Left lung (tissue), 10 donors: ENCODE data around the gene SGO1. TPM values are rescaled to one million over a fixed set of nuclear protein-coding genes. Genes with fewer than 3 reads are reported as not detected.

Source experiments
- ATAC-seq: fragments of 200-7000 bp; cut with Tn5 transposase; one replicate; pipeline ENCODE4 v1.9.1; 2020; ENCODE audit warnings: moderate library complexity
- DNase-seq, 4 donors: peaks; one replicate each; pipeline ENCODE4 v3.0.0-alpha.2; 2013 to 2020
- H3K27ac ChIP-seq, 2 donors: fragments of 200-600 bp; sonication (generic) in 1 of 2; one replicate each; pipeline versions ENCODE4 v1.5.0 to v1.8.0; 2020 to 2021
- H3K27me3 ChIP-seq, 2 donors: fragments of 200-600 bp; sonication (generic) in 1 of 2; one replicate each; pipeline versions ENCODE4 v1.5.0 to v1.8.0; 2020 to 2021
- H3K36me3 ChIP-seq, 2 donors: fragments of 200-600 bp; sonication (generic) in 1 of 2; one replicate each; pipeline versions ENCODE4 v1.5.0 to v1.8.0; 2020 to 2021
- H3K4me1 ChIP-seq, 2 donors: fragments of 200-600 bp; one replicate each; pipeline ENCODE4 v1.8.0; 2021
- H3K4me3 ChIP-seq, 2 donors: fragments of 200-600 bp; sonication (generic) in 1 of 2; one replicate each; pipeline versions ENCODE4 v1.5.0 to v1.8.0; 2020 to 2021; ENCODE audit warnings: mild to moderate bottlenecking in 1 of 2
- H3K9me3 ChIP-seq, 2 donors: fragments of 200-600 bp; sonication (generic) in 1 of 2; one replicate each; pipeline versions ENCODE4 v1.5.0 to v1.8.0; 2020 to 2021
- intact Hi-C, 2 donors: fragments of 100-400 bp; cut with DNase I; formaldehyde crosslinking; loops; one replicate each; pipeline versions ENCODE4 v1.11.2 to v1.14.2; 2022
- polyA plus RNA-seq, 6 donors: library from polyadenylated mRNA; unstranded; fragments of 120-200 nt; gene quantifications; one replicate each; pipeline ENCODE4 v1.2.1, GENCODE V29; 2013; ENCODE audit not compliant: insufficient read length in 6 of 6
- total RNA-seq, 2 donors: library from RNA; stranded (reverse); fragmentation: NEBNext Ultra II Directional; extraction: Animal tissue kit (Norgen Biotek cat#: 25700); gene quantifications; one replicate each; pipeline ENCODE4 v1.2.1, GENCODE V29; 2021
- TF ChIP-seq, protein P1 (sequence below), 2 donors: fragments of 200-600 bp; sonication (generic) in 1 of 2; IDR thresholded peaks; one replicate each; pipeline versions ENCODE4 v1.5.0 to v1.8.0; 2021; ENCODE audit warnings: antibody characterized with exemption in 2 of 2
- donor health status: DM: no; HTN: yes; CAD: no.
- donor health status: DM: no; HTN: no; CAD: no.

The SGO1 gene
- total and polyA plus RNA-seq, 8 donors = 2.7 to 16.0 (median 8.4) TPM

DNA sequence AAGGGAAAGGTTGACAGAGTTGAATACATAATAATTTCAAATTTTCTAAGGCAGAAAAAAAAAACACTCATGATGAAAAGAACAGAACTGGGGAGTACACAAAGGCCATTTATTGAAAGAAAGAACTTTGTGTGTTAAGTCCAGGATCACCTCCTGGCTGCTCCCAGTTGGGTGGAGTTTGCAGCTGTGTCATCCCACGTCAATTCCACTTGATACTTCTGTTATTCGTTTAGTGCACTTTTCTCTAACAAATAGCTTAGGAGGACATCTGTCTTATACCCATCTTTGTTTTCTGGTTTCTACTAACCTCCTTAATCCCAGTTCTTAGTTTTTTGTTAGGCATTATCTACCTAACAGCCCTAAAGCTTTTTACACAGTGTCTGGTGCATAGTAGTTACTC, 44.7 kb downstream of the SGO1 start:
- no peak overlapping the region for H3K4me3 ChIP-seq
- H3K27me3 ChIP-seq = no peaks in the 10 kb centered on the region
- no peak for ATAC-seq
- TF ChIP-seq, protein P1, sequence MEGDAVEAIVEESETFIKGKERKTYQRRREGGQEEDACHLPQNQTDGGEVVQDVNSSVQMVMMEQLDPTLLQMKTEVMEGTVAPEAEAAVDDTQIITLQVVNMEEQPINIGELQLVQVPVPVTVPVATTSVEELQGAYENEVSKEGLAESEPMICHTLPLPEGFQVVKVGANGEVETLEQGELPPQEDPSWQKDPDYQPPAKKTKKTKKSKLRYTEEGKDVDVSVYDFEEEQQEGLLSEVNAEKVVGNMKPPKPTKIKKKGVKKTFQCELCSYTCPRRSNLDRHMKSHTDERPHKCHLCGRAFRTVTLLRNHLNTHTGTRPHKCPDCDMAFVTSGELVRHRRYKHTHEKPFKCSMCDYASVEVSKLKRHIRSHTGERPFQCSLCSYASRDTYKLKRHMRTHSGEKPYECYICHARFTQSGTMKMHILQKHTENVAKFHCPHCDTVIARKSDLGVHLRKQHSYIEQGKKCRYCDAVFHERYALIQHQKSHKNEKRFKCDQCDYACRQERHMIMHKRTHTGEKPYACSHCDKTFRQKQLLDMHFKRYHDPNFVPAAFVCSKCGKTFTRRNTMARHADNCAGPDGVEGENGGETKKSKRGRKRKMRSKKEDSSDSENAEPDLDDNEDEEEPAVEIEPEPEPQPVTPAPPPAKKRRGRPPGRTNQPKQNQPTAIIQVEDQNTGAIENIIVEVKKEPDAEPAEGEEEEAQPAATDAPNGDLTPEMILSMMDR (IDR thresholded peaks at IDR 0.05) = no peak
- no peaks in the 10 kb centered on the region for H3K4me1 ChIP-seq
- no peak overlapping the region for H3K27ac ChIP-seq
- H3K9me3 ChIP-seq = no peaks in the 10 kb centered on the region
- H3K36me3 ChIP-seq = peaks cover 0 to 40% of the 10 kb centered on the region in 2 donors
- no peak for DNase-seq
- intact Hi-C loops = no loop called here

DNA sequence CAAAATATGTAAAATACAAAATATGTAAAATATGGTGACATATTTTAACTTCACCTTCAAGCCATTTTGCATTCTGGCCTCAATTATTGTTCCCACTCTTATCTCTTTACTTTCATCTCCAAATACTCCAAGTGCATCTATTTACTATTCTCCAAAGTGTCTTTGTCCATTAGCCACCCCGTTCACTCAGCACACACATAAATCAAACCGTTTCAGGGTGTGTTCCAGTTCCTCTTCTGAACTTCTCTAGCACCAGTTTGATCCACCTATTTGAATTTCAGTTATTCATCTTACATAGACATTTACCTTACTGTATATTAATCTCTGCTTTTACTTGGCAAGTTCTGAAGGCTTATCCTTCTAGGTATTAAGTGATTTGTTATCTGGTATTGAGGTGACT, 45.1 kb downstream of the SGO1 start:
- no peaks in the 10 kb centered on the region for H3K4me1 ChIP-seq
- no peak overlapping the region for H3K4me3 ChIP-seq
- TF ChIP-seq, protein P1 (IDR thresholded peaks at IDR 0.05) = no peak
- intact Hi-C loops = no loop called here
- H3K9me3 ChIP-seq = no peaks in the 10 kb centered on the region
- no peak overlapping the region for H3K27ac ChIP-seq
- ATAC-seq (no peak), DNase-seq (no peak)
- H3K36me3 ChIP-seq = peaks cover 0 to 40% of the 10 kb centered on the region in 2 donors
- no peaks in the 10 kb centered on the region for H3K27me3 ChIP-seq

DNA sequence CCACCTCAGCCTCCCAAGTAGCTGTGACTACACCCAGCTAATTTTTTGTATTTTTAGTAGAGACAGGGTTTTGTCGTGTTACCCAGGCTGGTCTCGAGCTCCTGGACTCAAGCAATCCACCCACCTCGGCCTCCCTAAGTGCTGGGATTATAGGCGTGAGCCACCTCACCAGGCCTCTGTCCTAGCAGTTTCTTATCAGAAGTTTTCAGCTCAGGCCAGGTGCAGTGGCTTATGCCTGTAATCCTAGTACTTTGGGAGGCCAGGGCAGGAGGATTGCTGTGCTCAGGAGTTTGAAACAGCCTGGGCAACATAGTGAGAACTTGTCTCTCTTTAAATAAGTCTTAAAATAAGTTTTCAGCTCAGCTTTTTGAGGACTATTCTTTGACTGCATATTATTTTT, 48.4 kb downstream of the SGO1 start:
- no peaks in the 10 kb centered on the region for H3K4me1 ChIP-seq
- TF ChIP-seq, protein P1 (IDR thresholded peaks at IDR 0.05) = no peak
- intact Hi-C loops = no loop called here
- peaks cover 0 to 34% of the 10 kb centered on the region in 2 donors for H3K36me3 ChIP-seq
- H3K27me3 ChIP-seq = no peaks in the 10 kb centered on the region
- no peak overlapping the region for H3K27ac ChIP-seq
- H3K4me3 ChIP-seq = no peak overlapping the region
- ATAC-seq = no peak
- H3K9me3 ChIP-seq = no peaks in the 10 kb centered on the region
- no peak for DNase-seq

DNA sequence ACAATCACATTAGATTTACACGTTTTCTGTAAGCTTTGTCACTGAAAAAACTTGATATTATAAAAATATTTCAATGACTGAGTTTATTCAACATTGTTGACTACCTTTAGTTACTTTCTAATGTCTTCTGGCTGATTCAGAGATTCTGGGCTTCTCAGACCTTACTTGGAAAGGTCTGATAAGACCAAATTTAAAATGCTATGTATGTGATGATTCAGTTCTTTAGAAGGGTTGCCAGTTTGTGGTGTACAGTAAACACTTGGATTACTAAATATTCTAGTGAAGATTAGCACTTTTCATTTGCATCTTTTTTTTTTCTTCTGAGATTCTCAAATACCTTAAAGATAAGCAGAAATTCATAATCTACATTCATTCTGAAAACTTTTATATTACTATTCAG, 49.8 kb downstream of the SGO1 start:
- Histone ChIP-seq H3K27ac (no peak overlapping the region), H3K9me3 (no peaks in the 10 kb centered on the region), H3K4me1 (no peaks in the 10 kb centered on the region), H3K36me3 (peaks cover 0 to 30% of the 10 kb centered on the region in 2 donors), H3K27me3 (no peaks in the 10 kb centered on the region), H3K4me3 (no peak overlapping the region)
- TF ChIP-seq, protein P1 (IDR thresholded peaks at IDR 0.05) = no peak
- intact Hi-C loops = no loop called here
- ATAC-seq (no peak), DNase-seq (no peak)

DNA sequence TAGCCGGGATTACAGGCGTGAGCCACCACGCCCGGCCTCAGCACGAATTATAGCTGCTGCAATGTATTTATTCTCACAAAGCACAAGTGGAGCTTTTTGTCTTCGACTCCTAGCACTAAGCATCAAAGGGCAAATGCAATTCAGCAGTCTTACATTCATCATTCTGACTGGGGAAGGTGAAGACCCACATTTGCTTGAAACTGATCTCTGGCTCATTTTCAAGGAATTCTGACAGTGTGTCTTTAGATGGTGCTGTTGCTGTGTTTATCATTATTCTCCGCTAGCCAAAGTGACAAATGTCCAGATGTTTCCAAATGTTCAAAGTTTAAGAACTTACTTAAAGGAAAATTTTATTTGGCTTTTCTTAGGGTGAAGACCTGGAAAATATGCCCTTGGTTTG, 55.9 kb downstream of the SGO1 start:
- TF ChIP-seq, protein P1 (IDR thresholded peaks at IDR 0.05) = no peak
- ATAC-seq = no peak
- DNase-seq = peak in 1 of 4 donors; percentile 29
- Histone ChIP-seq H3K36me3 (peaks cover 0 to 27% of the 10 kb centered on the region in 2 donors), H3K9me3 (no peaks in the 10 kb centered on the region), H3K4me1 (peaks cover 0 to 10% of the 10 kb centered on the region in 2 donors), H3K4me3 (no peak overlapping the region), H3K27ac (no peak overlapping the region), H3K27me3 (no peaks in the 10 kb centered on the region)
- intact Hi-C loops = no loop called here
